Astrocyte (in vitro differentiated cells and primary cell): Measurements from ENCODE around the gene SLC12A8. TPM values are rescaled to one million over a fixed set of nuclear protein-coding genes. Genes with fewer than 3 reads are reported as not detected.

Experiments
- DNase-seq: peaks from one replicate; pipeline ENCODE4 v3.0.0-alpha.2; 2010; ENCODE audit warnings: low read depth
- FAIRE-seq: peaks from 2 replicates; lab custom pipeline; 2011; peaks lifted over from hg19 to GRCh38; lab: Jason Lieb, UNC
- H2AFZ ChIP-seq: 2 replicates; pipeline ENCODE4 v1.6.0; 2012; ENCODE audit warnings: low read depth, low read length, inconsistent platforms
- H3K27ac ChIP-seq: 2 replicates; pipeline ENCODE4 v1.5.1; 2011; ENCODE audit warnings: low read depth, low read length, inconsistent platforms
- H3K27me3 ChIP-seq: 2 replicates; pipeline ENCODE4 v1.6.0; 2011; ENCODE audit warnings: low read length, inconsistent platforms; ENCODE audit not compliant: insufficient read depth
- H3K36me3 ChIP-seq: 2 replicates; pipeline ENCODE4 v1.5.1; 2011; ENCODE audit warnings: low read length, inconsistent platforms; ENCODE audit not compliant: insufficient read depth
- H3K4me1 ChIP-seq: 2 replicates; pipeline ENCODE4 v1.5.1; 2011; ENCODE audit warnings: low read length, inconsistent platforms; ENCODE audit not compliant: insufficient read depth
- H3K4me2 ChIP-seq: 2 replicates; pipeline ENCODE4 v1.6.0; 2012; ENCODE audit warnings: low read length, inconsistent platforms
- H3K4me3 ChIP-seq: 2 replicates; pipeline ENCODE4 v1.5.1; 2011; ENCODE audit warnings: low read depth, mild to moderate bottlenecking, low read length, inconsistent platforms; ENCODE audit not compliant: insufficient read depth
- H3K79me2 ChIP-seq: 2 replicates; pipeline ENCODE4 v1.6.0; 2012; ENCODE audit warnings: mild to moderate bottlenecking, low read length, inconsistent platforms; ENCODE audit not compliant: insufficient read depth
- H3K9ac ChIP-seq: 2 replicates; pipeline ENCODE4 v1.6.0; 2012; ENCODE audit warnings: mild to moderate bottlenecking, low read length, inconsistent platforms
- H3K9me3 ChIP-seq: 2 replicates; pipeline ENCODE4 v1.5.1; 2012; ENCODE audit warnings: low read depth, mild to moderate bottlenecking, low read length, inconsistent platforms; ENCODE audit not compliant: insufficient read depth
- H4K20me1 ChIP-seq: 2 replicates; pipeline ENCODE4 v1.6.0; 2012; ENCODE audit warnings: low read length, inconsistent platforms; ENCODE audit not compliant: insufficient read depth
- H3K27ac Mint-ChIP-seq: one replicate; pipeline ENCODE4 v1.8.0; 2021; ENCODE audit warnings: mild to moderate bottlenecking, mixed read lengths; ENCODE audit not compliant: unreplicated experiment
- H3K27me3 Mint-ChIP-seq: one replicate; pipeline ENCODE4 v1.8.0; 2021; ENCODE audit warnings: low read depth, mixed read lengths; ENCODE audit not compliant: unreplicated experiment
- H3K36me3 Mint-ChIP-seq: one replicate; pipeline ENCODE4 v1.8.0; 2021; ENCODE audit warnings: low read depth, mixed read lengths; ENCODE audit not compliant: unreplicated experiment
- H3K4me1 Mint-ChIP-seq: one replicate; pipeline ENCODE4 v1.8.0; 2021; ENCODE audit warnings: low read depth, mixed read lengths; ENCODE audit not compliant: unreplicated experiment
- H3K4me3 Mint-ChIP-seq: one replicate; pipeline ENCODE4 v1.8.0; 2021; ENCODE audit warnings: mild to moderate bottlenecking, moderate library complexity, mixed read lengths; ENCODE audit not compliant: unreplicated experiment
- H3K9me3 Mint-ChIP-seq: one replicate; pipeline ENCODE4 v1.8.0; 2021; ENCODE audit warnings: mild to moderate bottlenecking, mixed read lengths; ENCODE audit not compliant: unreplicated experiment
- CTCF ChIP-seq: IDR thresholded peaks from 2 replicates; pipeline ENCODE4 v1.5.1; 2011; ENCODE audit warnings: low read depth, mild to moderate bottlenecking, inconsistent platforms, low read length, moderate library complexity; ENCODE audit not compliant: insufficient read depth
- EZH2 ChIP-seq: IDR thresholded peaks from 2 replicates; pipeline ENCODE4 v1.6.1; 2012; ENCODE audit warnings: mild to moderate bottlenecking, low read length, inconsistent platforms; ENCODE audit not compliant: insufficient read depth
- total RNA-seq: library from RNA; stranded (reverse); gene quantifications from 2 replicates; pipeline ENCODE4 v1.2.1, GENCODE V29; 2021

SLC12A8 gene
- total RNA-seq, 1 donor from 2014 or later, result 4.2 TPM

- Histone ChIP-seq H3K79me2 (no peaks in the 10 kb centered on the region), H3K36me3 (no peaks in the 10 kb centered on the region), H4K20me1 (no peaks in the 10 kb centered on the region), H3K27me3 (no peaks in the 10 kb centered on the region), H3K9ac (peak overlapping the region; percentile 1), H3K4me2 (peak overlapping the region; percentile 22), H3K4me3 (no peak overlapping the region), H3K4me1 (peaks cover 55% of the 10 kb centered on the region), H3K9me3 (no peaks in the 10 kb centered on the region), H2AFZ (peak overlapping the region; percentile 8), H3K27ac (no peak overlapping the region)
- no peak for TF ChIP-seq EZH2
- TF ChIP-seq CTCF, result no peak
- no peaks in the 10 kb centered on the region for H3K9me3 Mint-ChIP-seq
- peaks cover 26% of the 10 kb centered on the region for H3K4me1 Mint-ChIP-seq
- no peak for FAIRE-seq
- H3K36me3 Mint-ChIP-seq, result no peaks in the 10 kb centered on the region
- peaks cover 4% of the 10 kb centered on the region for H3K27me3 Mint-ChIP-seq
- no peak overlapping the region for H3K4me3 Mint-ChIP-seq
- no peak for DNase-seq
- no peak overlapping the region for H3K27ac Mint-ChIP-seq
Observed at GRCh38 chr3:125144653-125145314, 67.8 kb downstream of the SLC12A8 start.

- Mint-ChIP-seq H3K4me3 (no peak overlapping the region), H3K9me3 (no peaks in the 10 kb centered on the region), H3K27me3 (peaks cover 4% of the 10 kb centered on the region), H3K36me3 (no peaks in the 10 kb centered on the region), H3K27ac (no peak overlapping the region), H3K4me1 (peaks cover 32% of the 10 kb centered on the region)
- H3K4me2 ChIP-seq, result peak overlapping the region; percentile 22
- FAIRE-seq (no peak), DNase-seq (peak; percentile 77)
- no peaks in the 10 kb centered on the region for H3K36me3 ChIP-seq
- no peak overlapping the region for H3K4me3 ChIP-seq
- H3K27ac ChIP-seq, result no peak overlapping the region
- peak overlapping the region; percentile 8 for H2AFZ ChIP-seq
- H3K79me2 ChIP-seq, result no peaks in the 10 kb centered on the region
- H3K9ac ChIP-seq, result peak overlapping the region; percentile 1
- H3K9me3 ChIP-seq, result no peaks in the 10 kb centered on the region
- H3K4me1 ChIP-seq, result peaks cover 57% of the 10 kb centered on the region
- TF ChIP-seq EZH2 (no peak), CTCF (no peak)
- H4K20me1 ChIP-seq, result no peaks in the 10 kb centered on the region
- H3K27me3 ChIP-seq, result no peaks in the 10 kb centered on the region
Observed at GRCh38 chr3:125143982-125144652, 68.4 kb downstream of the SLC12A8 start.

GRCh38 chr3:125143538-125143937 lies 69.0 kb downstream of the SLC12A8 start:
- H3K27ac ChIP-seq, result no peak overlapping the region
- FAIRE-seq (no peak), DNase-seq (no peak)
- H3K4me2 ChIP-seq, result peak overlapping the region; percentile 22
- H3K27ac Mint-ChIP-seq, result peak overlapping the region; percentile 30
- H3K9ac ChIP-seq, result no peak overlapping the region
- TF ChIP-seq EZH2 (no peak), CTCF (no peak)
- no peak overlapping the region for H2AFZ ChIP-seq
- H3K27me3 Mint-ChIP-seq, result peaks cover 4% of the 10 kb centered on the region
- H3K4me1 ChIP-seq, result peaks cover 51% of the 10 kb centered on the region
- H4K20me1 ChIP-seq, result no peaks in the 10 kb centered on the region
- no peaks in the 10 kb centered on the region for H3K27me3 ChIP-seq
- no peaks in the 10 kb centered on the region for H3K9me3 ChIP-seq
- H3K79me2 ChIP-seq, result no peaks in the 10 kb centered on the region
- H3K4me3 Mint-ChIP-seq, result no peak overlapping the region
- H3K36me3 Mint-ChIP-seq, result no peaks in the 10 kb centered on the region
- H3K4me1 Mint-ChIP-seq, result peaks cover 32% of the 10 kb centered on the region
- no peaks in the 10 kb centered on the region for H3K36me3 ChIP-seq
- no peak overlapping the region for H3K4me3 ChIP-seq
- H3K9me3 Mint-ChIP-seq, result no peaks in the 10 kb centered on the region
